ENCODE measurements around the gene HDAC11. TPM values are rescaled to one million over a fixed set of nuclear protein-coding genes. Genes with fewer than 3 reads are reported as not detected.

Gene HDAC11
- total and polyA plus RNA-seq, 2 of the 13 experiments (the other 11 are each of a cell fraction or from before 2014, with no cell fraction given): 13.7 to 33.1 TPM

- H3K9me3 ChIP-seq (ENCODE audit: low read length): no peaks in the 10 kb centered on the region
- TF ChIP-seq ZNF12 (CRISPR knock-in tag; IDR thresholded peaks at IDR 0.05) (no peak), AKAP8 (CRISPR knock-in tag; IDR thresholded peaks at IDR 0.05) (peak; percentile 15; the same call in 1 of the 2 replicates), AGO2 (optimal IDR thresholded peaks at IDR 0.05; ENCODE audit: low read depth, low read length) (peak; percentile 33), ZNF776 (CRISPR knock-in tag; IDR thresholded peaks at IDR 0.05) (0 out of 2 replicates have a peak, but pooled peaks have one; percentile 23)
- TF ChIP-seq, protein P1, sequence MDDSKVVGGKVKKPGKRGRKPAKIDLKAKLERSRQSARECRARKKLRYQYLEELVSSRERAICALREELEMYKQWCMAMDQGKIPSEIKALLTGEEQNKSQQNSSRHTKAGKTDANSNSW (CRISPR knock-in tag; IDR thresholded peaks at IDR 0.05; ENCODE audit: borderline replicate concordance): no peak
- H2AFZ ChIP-seq (ENCODE audit: low read length): no peak overlapping the region
- ChIA-PET CTCF (ENCODE audit: low intra/inter-chr PET ratio, low total read pairs) (no interaction called here), POLR2A (no interaction called here)
- no peak for ATAC-seq
- peaks cover 0 to 11% of the 10 kb centered on the region in 2 experiments; a peak in 1 of 5 replicates for H3K27me3 ChIP-seq (ENCODE audit: control insufficient read depth in 1 of 2, insufficient read depth in 2 of 2, low read length in 2 of 2)
- no peaks in the 10 kb centered on the region for H3K79me2 ChIP-seq (ENCODE audit: insufficient read depth, low read length)
- no peak for FAIRE-seq
- no peak overlapping the region for H3K4me2 ChIP-seq (ENCODE audit: low read depth, low read length)
- DNase-seq (ENCODE audit: low spot score): no peak
- H3K9ac ChIP-seq (ENCODE audit: insufficient read depth, low read depth, low read length): no peak overlapping the region
- WGBS (ENCODE audit: low lambda C conversion rate): 14% methylated on average over 2 of the region's 4 CpGs
- H3K27ac ChIP-seq (ENCODE audit: extremely low read length, insufficient read depth, low read length): no peak overlapping the region
- peaks cover 2 to 7% of the 10 kb centered on the region in 2 experiments; a peak in 1 of 5 replicates for H3K36me3 ChIP-seq (replicated peaks in 1 of 2; ENCODE audit: control insufficient read depth in 1 of 2, insufficient read depth in 2 of 2, low read length in 2 of 2)
- intact Hi-C loops (cut with micrococcal nuclease; ENCODE audit: unreplicated experiment): no loop called here
- H3K4me3 ChIP-seq (replicated peaks in 1 of 3; ENCODE audit: insufficient read depth in 1 of 3, low read depth in 2 of 3, low read length in 3 of 3): no peak overlapping the region
- H4K20me1 ChIP-seq (ENCODE audit: insufficient read depth, low read length): peaks cover 3% of the 10 kb centered on the region; the same call in 1 of the 2 replicates
- BruUV-seq (replicated peaks): no TSS peak
- peaks cover 17% of the 10 kb centered on the region for H3K4me1 ChIP-seq (ENCODE audit: insufficient read depth, low read length)
- in situ Hi-C loops (cut with HindIII; ENCODE audit: extremely low pct_ligation_motif_present, low pct_unique_long_range_greater_than_20kb): no loop called here
Observed at GRCh38 chr3:13506680-13507079, 26.6 kb downstream of the HDAC11 start.

DNA sequence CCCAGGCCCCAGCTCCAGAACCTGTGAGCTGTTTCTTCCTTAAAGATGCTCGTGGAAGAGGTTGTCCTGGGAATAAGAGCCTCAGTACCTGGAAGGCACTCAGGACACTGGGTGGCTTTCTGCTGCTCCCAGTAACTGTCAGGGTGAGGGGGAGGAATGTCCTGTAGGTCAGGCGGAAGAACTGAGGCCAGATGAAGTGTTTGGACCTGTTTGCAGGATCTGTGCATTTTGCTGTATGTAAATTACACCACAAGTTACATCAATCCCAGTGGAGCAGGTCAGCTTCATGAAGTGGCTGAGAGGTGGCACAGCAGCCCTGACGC, 27.1 kb downstream of the HDAC11 start:
- Histone ChIP-seq H3K4me1 (ENCODE audit: insufficient read depth, low read length) (peaks cover 17% of the 10 kb centered on the region), H3K27ac (ENCODE audit: extremely low read length, insufficient read depth, low read length) (no peak overlapping the region), H3K9me3 (ENCODE audit: low read length) (no peaks in the 10 kb centered on the region), H3K9ac (ENCODE audit: insufficient read depth, low read depth, low read length) (no peak overlapping the region), H3K36me3 (replicated peaks in 1 of 2; ENCODE audit: control insufficient read depth in 1 of 2, insufficient read depth in 2 of 2, low read length in 2 of 2) (peaks cover 2 to 5% of the 10 kb centered on the region in 2 experiments; a peak in 1 of 5 replicates), H3K4me3 (replicated peaks in 1 of 3; ENCODE audit: insufficient read depth in 1 of 3, low read depth in 2 of 3, low read length in 3 of 3) (no peak overlapping the region), H3K4me2 (ENCODE audit: low read depth, low read length) (no peak overlapping the region), H4K20me1 (ENCODE audit: insufficient read depth, low read length) (peaks cover 3% of the 10 kb centered on the region; the same call in 1 of the 2 replicates), H3K79me2 (ENCODE audit: insufficient read depth, low read length) (no peaks in the 10 kb centered on the region), H3K27me3 (ENCODE audit: control insufficient read depth in 1 of 2, insufficient read depth in 2 of 2, low read length in 2 of 2) (peaks cover 1 to 15% of the 10 kb centered on the region in 2 experiments; a peak in 2 of 5 replicates), H2AFZ (ENCODE audit: low read length) (no peak overlapping the region)
- POLR2A ChIA-PET: no interaction called here
- FAIRE-seq (no peak), ATAC-seq (no peak; the same call in 2 of the 3 replicates), DNase-seq (ENCODE audit: low spot score) (no peak)
- no TSS peak for BruUV-seq (replicated peaks)
- no peak for TF ChIP-seq ZNF782 (CRISPR knock-in tag; IDR thresholded peaks at IDR 0.05; ENCODE audit: borderline replicate concordance)
- TF ChIP-seq, protein P2, sequence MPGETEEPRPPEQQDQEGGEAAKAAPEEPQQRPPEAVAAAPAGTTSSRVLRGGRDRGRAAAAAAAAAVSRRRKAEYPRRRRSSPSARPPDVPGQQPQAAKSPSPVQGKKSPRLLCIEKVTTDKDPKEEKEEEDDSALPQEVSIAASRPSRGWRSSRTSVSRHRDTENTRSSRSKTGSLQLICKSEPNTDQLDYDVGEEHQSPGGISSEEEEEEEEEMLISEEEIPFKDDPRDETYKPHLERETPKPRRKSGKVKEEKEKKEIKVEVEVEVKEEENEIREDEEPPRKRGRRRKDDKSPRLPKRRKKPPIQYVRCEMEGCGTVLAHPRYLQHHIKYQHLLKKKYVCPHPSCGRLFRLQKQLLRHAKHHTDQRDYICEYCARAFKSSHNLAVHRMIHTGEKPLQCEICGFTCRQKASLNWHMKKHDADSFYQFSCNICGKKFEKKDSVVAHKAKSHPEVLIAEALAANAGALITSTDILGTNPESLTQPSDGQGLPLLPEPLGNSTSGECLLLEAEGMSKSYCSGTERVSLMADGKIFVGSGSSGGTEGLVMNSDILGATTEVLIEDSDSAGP (CRISPR knock-in tag; IDR thresholded peaks at IDR 0.05; ENCODE audit: borderline replicate concordance): 0 out of 2 replicates have a peak, but pooled peaks have one; percentile 24
- intact Hi-C loops (cut with micrococcal nuclease; ENCODE audit: unreplicated experiment) (no loop called here), in situ Hi-C loops (cut with HindIII; ENCODE audit: extremely low pct_ligation_motif_present, low pct_unique_long_range_greater_than_20kb) (no loop called here)
- CTCF ChIA-PET (ENCODE audit: low intra/inter-chr PET ratio, low total read pairs): no interaction called here
- 39% methylated on average over 2 of the region's 3 CpGs for WGBS (ENCODE audit: low lambda C conversion rate)

Data from HepG2 (cell line).